HEK293T (cell line): ENCODE data around the gene TCERG1L.

Source experiments
- FOXA1 ChIP-seq: fragments of 450-650 bp; IDR thresholded peaks from 2 replicates; pipeline ENCODE4 v1.6.1; 2016; ENCODE audit warnings: mild to moderate bottlenecking
- FOXK2 ChIP-seq: fragments of 450-650 bp; IDR thresholded peaks from 2 replicates; pipeline ENCODE4 v1.6.1; 2016; ENCODE audit warnings: mild to moderate bottlenecking
- LEF1 ChIP-seq: fragments of 450-650 bp; IDR thresholded peaks from 2 replicates; pipeline ENCODE4 v1.6.1; 2017; ENCODE audit warnings: mild to moderate bottlenecking, borderline replicate concordance
- SP1 ChIP-seq: fragments of 450-650 bp; IDR thresholded peaks from 2 replicates; pipeline ENCODE4 v1.6.1; 2017
- TF ChIP-seq, protein P1 (sequence below): fragments of 450-650 bp; IDR thresholded peaks from 2 replicates; pipeline ENCODE4 v1.6.1; 2016

DNA sequence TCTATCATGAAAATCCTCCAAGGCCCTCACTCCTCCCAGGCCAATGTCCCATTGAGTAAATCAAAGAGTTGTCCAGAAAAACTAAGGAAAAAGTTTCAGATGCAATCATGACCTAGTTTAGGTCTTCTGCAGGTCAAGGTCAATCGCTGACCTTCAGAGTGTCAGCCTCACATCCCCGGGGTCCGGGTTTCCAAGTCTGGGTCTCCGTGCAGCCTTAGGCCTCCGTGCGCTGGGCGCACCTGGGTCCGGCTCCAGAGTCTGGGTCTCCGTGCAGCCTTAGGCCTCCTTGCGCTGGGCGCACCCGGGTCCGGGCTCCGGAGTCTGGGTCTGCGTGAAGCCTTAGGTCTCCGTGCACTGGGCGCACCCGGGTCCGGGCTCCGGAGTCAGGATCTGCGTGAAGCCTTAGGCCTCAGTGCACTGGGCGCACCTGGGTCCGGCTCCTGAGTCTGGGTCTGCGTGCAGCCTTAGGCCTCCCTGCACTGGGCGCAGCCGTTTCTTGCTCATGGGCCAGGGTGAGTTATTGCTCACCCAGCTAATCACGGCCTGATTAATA, 236.2 kb downstream of the TCERG1L start:
- TF ChIP-seq, protein P1, sequence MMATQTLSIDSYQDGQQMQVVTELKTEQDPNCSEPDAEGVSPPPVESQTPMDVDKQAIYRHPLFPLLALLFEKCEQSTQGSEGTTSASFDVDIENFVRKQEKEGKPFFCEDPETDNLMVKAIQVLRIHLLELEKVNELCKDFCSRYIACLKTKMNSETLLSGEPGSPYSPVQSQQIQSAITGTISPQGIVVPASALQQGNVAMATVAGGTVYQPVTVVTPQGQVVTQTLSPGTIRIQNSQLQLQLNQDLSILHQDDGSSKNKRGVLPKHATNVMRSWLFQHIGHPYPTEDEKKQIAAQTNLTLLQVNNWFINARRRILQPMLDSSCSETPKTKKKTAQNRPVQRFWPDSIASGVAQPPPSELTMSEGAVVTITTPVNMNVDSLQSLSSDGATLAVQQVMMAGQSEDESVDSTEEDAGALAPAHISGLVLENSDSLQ, result no peak
- no peak for TF ChIP-seq FOXK2
- TF ChIP-seq SP1, result no peak
- TF ChIP-seq FOXA1, result no peak
- no peak for TF ChIP-seq LEF1
